Upper lobe of left lung (tissue), 6 donors: ENCODE measurements around the gene SMYD5. TPM values are rescaled to one million over a fixed set of nuclear protein-coding genes. Genes with fewer than 3 reads are reported as not detected.

Experiments used
- ATAC-seq, 2 donors: fragments of 200-7000 bp; cut with Tn5 transposase; one replicate each; pipeline ENCODE4 v1.9.1; 2022; ENCODE audit warnings: mild to moderate bottlenecking in 2 of 2, moderate library complexity in 2 of 2; ENCODE audit not compliant: low FRiP score in 2 of 2
- DNase-seq, 2 donors: peaks; one replicate each; pipeline ENCODE4 v3.0.0-alpha.2; 2019 to 2020
- H3K27ac ChIP-seq, 4 donors: fragments of 200-600 bp; sonication (generic); one replicate each; pipeline ENCODE4 v1.5.1; 2016 to 2019
- H3K27me3 ChIP-seq, 4 donors: fragments of 200-600 bp; sonication (generic); one replicate each; pipeline ENCODE4 v1.5.1; 2017 to 2019
- H3K36me3 ChIP-seq, 4 donors: fragments of 200-600 bp; sonication (generic); one replicate each; pipeline ENCODE4 v1.5.1; 2016 to 2019
- H3K4me1 ChIP-seq, 4 donors: fragments of 200-600 bp; sonication (generic); one replicate each; pipeline ENCODE4 v1.5.1; 2018 to 2019
- H3K4me3 ChIP-seq, 4 donors: fragments of 200-600 bp; sonication (generic); one replicate each; pipeline ENCODE4 v1.5.1; 2017 to 2019; ENCODE audit warnings: mild to moderate bottlenecking in 2 of 4, moderate library complexity in 1 of 4
- H3K9me3 ChIP-seq, 4 donors: fragments of 200-600 bp; sonication (generic); one replicate each; pipeline ENCODE4 v1.5.1; 2018 to 2019
- EP300 ChIP-seq, 4 donors: sonication (generic); formaldehyde crosslinking; IDR thresholded peaks; one replicate each; pipeline ENCODE4 v1.5.1; 2017; ENCODE audit warnings: antibody characterized with exemption in 4 of 4, control low read depth in 2 of 4
- POLR2A ChIP-seq, 4 donors: fragments of 450-650 bp; IDR thresholded peaks; one replicate each; pipeline ENCODE4 v1.5.1; 2016 to 2017; ENCODE audit warnings: antibody characterized with exemption in 4 of 4, mild to moderate bottlenecking in 2 of 4
- POLR2AphosphoS5 ChIP-seq, 2 donors: sonication (generic); formaldehyde crosslinking; IDR thresholded peaks; one replicate each; pipeline ENCODE4 v1.5.1; 2017; ENCODE audit warnings: antibody characterized with exemption in 2 of 2
- WGBS, 2 donors: methylation state at CpG; one replicate each; pipeline ENCODE4 v1.1.5; 2017 to 2018; 5-methylcytosine and 5-hydroxymethylcytosine counted together
- total RNA-seq, 6 donors: library from RNA; depleted of rRNA in 4 of 6; stranded (reverse); fragments of >200 nt in 4 of 6; gene quantifications; one replicate each; pipeline versions ENCODE4 v1.1.0 to v1.2.1, GENCODE V29; 2016 to 2021
- TF ChIP-seq, protein P1 (sequence below), 6 experiments: fragments of 450-650 bp in 4 of 6; fragments of 200-600 bp in 2 of 6; sonication (generic) in 2 of 6; IDR thresholded peaks; one replicate each; pipeline ENCODE4 v1.5.1; 2016 to 2019; ENCODE audit warnings: antibody characterized with exemption in 6 of 6
- donor health status: DM: no; HTN: no; CAD: no; lungs with moderate emphysema.
- donor health status: DM: no; HTN: yes; CAD: no; lungs with severe emphysema.

SMYD5 gene
- total RNA-seq, 6 donors from 2014 or later = 18.1 to 58.8 (median 21.2) TPM

DNA sequence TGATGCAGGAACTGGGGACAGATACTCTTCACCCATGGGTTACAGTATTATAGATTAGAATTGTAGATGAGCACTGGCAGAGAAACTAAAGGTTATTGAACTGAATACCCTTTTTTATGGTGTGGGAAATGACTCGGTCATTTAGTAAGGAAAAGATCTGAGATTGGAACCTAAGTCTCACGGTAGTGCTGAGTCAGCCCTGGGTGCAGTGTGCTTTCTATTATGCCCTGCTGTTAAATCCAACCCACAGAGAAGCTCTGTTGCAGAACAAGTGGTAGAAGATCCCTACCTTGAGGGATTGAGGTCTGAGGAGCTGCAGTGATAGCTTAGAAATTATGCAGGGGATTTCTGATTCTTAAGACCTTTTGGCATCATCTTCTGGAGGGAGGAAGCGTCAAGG lies 32.8 kb downstream of the SMYD5 start:
- TF ChIP-seq, protein P1, sequence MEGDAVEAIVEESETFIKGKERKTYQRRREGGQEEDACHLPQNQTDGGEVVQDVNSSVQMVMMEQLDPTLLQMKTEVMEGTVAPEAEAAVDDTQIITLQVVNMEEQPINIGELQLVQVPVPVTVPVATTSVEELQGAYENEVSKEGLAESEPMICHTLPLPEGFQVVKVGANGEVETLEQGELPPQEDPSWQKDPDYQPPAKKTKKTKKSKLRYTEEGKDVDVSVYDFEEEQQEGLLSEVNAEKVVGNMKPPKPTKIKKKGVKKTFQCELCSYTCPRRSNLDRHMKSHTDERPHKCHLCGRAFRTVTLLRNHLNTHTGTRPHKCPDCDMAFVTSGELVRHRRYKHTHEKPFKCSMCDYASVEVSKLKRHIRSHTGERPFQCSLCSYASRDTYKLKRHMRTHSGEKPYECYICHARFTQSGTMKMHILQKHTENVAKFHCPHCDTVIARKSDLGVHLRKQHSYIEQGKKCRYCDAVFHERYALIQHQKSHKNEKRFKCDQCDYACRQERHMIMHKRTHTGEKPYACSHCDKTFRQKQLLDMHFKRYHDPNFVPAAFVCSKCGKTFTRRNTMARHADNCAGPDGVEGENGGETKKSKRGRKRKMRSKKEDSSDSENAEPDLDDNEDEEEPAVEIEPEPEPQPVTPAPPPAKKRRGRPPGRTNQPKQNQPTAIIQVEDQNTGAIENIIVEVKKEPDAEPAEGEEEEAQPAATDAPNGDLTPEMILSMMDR (IDR thresholded peaks at IDR 0.05) = no peak
- TF ChIP-seq EP300 (IDR thresholded peaks at IDR 0.05) (no peak), POLR2A (IDR thresholded peaks at IDR 0.05) (no peak), POLR2AphosphoS5 (IDR thresholded peaks at IDR 0.05) (no peak)
- 83 to 87% methylated on average over 3 of the region's 3 CpGs for WGBS, 2 donors
- no peaks in the 10 kb centered on the region for H3K27me3 ChIP-seq
- H3K4me3 ChIP-seq = no peak overlapping the region
- peaks cover 63 to 100% (median 88%) of the 10 kb centered on the region in 4 donors for H3K36me3 ChIP-seq
- H3K9me3 ChIP-seq = no peaks in the 10 kb centered on the region
- peaks cover 4 to 10% (median 6%) of the 10 kb centered on the region in 4 donors for H3K4me1 ChIP-seq
- H3K27ac ChIP-seq = no peak overlapping the region
- ATAC-seq = no peak
- no peak for DNase-seq

DNA sequence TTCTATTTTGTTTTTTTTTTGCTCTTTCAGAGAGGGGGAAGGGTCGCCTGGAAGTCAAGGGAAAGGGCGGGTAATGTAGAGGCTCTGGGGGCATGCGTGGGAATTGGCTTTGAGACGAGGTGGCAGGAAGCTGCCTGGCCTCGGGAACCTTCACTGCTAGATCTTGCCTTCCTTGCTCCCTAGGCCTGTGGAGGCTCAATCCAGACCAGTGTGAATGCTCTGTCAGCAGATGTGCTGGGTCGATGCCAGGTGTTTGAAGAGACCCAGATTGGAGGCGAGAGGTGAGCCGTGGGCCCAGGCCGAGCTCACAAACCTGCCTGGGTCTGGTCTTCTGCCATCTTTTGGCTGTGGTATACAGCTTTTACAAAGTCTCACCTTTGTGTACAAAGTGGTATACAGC lies 35.6 kb downstream of the SMYD5 start:
- no peak for ATAC-seq
- Histone ChIP-seq H3K36me3 (peaks cover 73 to 100% (median 94%) of the 10 kb centered on the region in 4 donors), H3K9me3 (no peaks in the 10 kb centered on the region), H3K4me1 (peaks cover 0 to under 1% (median 0%) of the 10 kb centered on the region in 4 donors), H3K4me3 (no peak overlapping the region), H3K27me3 (no peaks in the 10 kb centered on the region), H3K27ac (no peak overlapping the region)
- 89 to 90% methylated on average over 9 of the region's 9 CpGs for WGBS, 2 donors
- no peak for TF ChIP-seq POLR2AphosphoS5 (IDR thresholded peaks at IDR 0.05)
- no peak for TF ChIP-seq EP300 (IDR thresholded peaks at IDR 0.05)
- TF ChIP-seq POLR2A (IDR thresholded peaks at IDR 0.05) = no peak
- TF ChIP-seq, protein P1 (IDR thresholded peaks at IDR 0.05) = no peak
- DNase-seq = no peak

DNA sequence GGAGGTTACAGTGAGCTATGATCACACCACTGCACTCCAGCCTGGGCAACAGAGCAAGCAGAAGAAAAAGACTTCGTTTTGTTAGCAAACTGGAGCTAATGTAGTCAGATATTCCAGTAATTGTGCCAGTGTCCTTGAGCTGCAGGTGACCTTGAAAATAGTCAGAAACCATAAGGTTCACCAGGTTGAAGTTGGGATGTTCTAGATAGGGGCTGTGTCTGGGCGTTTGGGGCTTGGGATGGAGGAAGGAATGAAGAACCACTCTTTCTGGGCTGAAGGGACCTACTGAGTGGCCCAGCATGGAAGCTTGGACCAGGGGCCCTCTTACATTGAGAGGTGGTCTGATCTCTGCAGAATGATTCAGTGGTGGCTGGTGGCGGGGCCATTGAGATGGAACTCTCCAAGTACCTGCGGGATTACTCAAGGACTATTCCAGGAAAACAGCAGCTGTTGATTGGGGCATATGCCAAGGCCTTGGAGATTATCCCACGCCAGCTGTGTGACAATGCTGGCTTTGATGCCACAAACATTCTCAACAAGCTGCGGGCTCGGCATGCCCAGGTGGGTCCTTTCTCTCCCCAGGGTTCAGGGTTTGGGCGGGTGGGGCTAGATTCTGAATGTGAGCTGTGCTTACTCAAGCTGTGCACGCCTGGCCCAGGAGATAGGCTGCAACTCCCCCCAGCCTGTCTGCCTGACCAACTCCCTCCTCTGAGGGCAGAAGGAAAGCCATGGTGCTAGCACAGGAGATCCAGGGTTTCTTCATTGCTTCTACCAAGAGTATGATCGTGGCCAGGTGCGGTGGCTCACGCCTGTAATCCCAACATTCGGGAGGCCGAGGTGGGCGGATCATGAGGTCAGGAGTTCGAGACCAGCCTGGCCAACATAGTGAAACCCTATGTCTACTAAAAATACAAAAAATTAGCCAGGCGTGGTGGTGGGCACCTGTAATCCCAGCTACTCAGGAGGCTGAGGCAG lies 37.1 kb downstream of the SMYD5 start:
- no peak for DNase-seq
- H3K27ac ChIP-seq = no peak overlapping the region
- no peak for TF ChIP-seq POLR2AphosphoS5 (IDR thresholded peaks at IDR 0.05)
- TF ChIP-seq POLR2A (IDR thresholded peaks at IDR 0.05) = no peak
- TF ChIP-seq, protein P1 (IDR thresholded peaks at IDR 0.05) = no peak
- no peak for TF ChIP-seq EP300 (IDR thresholded peaks at IDR 0.05)
- H3K4me3 ChIP-seq = no peak overlapping the region
- H3K27me3 ChIP-seq = no peaks in the 10 kb centered on the region
- H3K36me3 ChIP-seq = peaks cover 58 to 93% (median 84%) of the 10 kb centered on the region in 4 donors
- no peak for ATAC-seq
- no peaks in the 10 kb centered on the region for H3K9me3 ChIP-seq
- no peaks in the 10 kb centered on the region for H3K4me1 ChIP-seq
- WGBS, 2 donors = 95% methylated on average over 13 to 17 of the region's 17 CpGs

DNA sequence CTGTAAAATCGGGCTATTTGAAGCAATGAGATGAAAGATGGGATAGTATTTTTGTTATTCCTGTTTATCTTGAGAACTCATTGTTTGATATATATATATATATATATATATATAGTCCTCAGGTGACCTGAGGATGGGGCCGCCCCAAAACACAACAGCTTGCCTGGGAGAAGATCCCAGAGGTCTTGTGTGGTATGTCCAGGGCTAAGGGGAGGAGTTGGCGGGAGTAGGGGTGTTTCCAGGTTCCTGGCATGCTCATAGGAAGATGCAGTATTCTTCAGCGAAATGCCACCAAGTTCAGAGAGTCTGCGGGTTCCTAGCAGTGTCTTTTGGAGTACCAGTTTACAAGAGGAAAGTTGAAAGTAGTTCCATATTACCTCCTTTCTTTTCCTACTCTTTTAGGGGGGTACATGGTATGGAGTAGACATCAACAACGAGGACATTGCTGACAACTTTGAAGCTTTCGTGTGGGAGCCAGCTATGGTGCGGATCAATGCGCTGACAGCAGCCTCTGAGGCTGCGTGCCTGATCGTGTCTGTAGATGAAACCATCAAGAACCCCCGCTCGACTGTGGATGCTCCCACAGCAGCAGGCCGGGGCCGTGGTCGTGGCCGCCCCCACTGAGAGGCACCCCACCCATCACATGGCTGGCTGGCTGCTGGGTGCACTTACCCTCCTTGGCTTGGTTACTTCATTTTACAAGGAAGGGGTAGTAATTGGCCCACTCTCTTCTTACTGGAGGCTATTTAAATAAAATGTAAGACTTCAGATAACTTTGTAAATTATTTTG lies 38.4 kb downstream of the SMYD5 start:
- Histone ChIP-seq H3K27me3 (no peaks in the 10 kb centered on the region), H3K9me3 (no peaks in the 10 kb centered on the region), H3K36me3 (peaks cover 47 to 80% (median 71%) of the 10 kb centered on the region in 4 donors), H3K27ac (no peak overlapping the region), H3K4me1 (no peaks in the 10 kb centered on the region), H3K4me3 (no peak overlapping the region)
- TF ChIP-seq EP300 (IDR thresholded peaks at IDR 0.05) (no peak), POLR2A (IDR thresholded peaks at IDR 0.05) (no peak), POLR2AphosphoS5 (IDR thresholded peaks at IDR 0.05) (no peak)
- TF ChIP-seq, protein P1 (IDR thresholded peaks at IDR 0.05) = no peak
- WGBS, 2 donors = 89 to 90% methylated on average over 16 to 17 of the region's 17 CpGs
- no peak for ATAC-seq
- DNase-seq = peak in 1 of 2 donors; percentile 75
